LNCAP (cell line): ENCODE data around the gene GABRG3.

Experiments used
- TF ChIP-seq, protein P1 (sequence below): fragments of 450-650 bp; IDR thresholded peaks from 2 replicates; pipeline ENCODE4 v1.5.1; 2017; ENCODE audit warnings: mild to moderate bottlenecking

GABRG3 gene

DNA sequence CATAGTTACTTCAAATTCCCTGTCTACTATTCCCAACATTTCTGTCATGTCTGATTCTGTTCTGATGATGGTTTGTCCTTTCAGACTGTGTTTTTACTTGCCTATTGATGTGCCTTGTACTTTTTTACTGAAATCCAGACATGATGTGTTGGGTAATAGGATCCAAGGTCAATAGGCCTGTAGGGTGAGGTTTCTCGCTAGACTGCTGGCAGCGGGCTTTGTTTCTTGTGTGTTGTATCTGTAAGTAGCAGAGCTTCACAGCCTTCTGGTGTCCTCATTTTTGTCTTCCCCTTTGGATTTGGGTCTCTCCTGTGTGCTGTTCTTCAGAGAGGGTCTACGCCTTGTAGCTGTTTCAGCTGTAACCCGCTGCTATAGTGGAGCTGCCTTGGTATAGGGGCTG is 140.3 kb downstream of the GABRG3 start:
- TF ChIP-seq, protein P1, sequence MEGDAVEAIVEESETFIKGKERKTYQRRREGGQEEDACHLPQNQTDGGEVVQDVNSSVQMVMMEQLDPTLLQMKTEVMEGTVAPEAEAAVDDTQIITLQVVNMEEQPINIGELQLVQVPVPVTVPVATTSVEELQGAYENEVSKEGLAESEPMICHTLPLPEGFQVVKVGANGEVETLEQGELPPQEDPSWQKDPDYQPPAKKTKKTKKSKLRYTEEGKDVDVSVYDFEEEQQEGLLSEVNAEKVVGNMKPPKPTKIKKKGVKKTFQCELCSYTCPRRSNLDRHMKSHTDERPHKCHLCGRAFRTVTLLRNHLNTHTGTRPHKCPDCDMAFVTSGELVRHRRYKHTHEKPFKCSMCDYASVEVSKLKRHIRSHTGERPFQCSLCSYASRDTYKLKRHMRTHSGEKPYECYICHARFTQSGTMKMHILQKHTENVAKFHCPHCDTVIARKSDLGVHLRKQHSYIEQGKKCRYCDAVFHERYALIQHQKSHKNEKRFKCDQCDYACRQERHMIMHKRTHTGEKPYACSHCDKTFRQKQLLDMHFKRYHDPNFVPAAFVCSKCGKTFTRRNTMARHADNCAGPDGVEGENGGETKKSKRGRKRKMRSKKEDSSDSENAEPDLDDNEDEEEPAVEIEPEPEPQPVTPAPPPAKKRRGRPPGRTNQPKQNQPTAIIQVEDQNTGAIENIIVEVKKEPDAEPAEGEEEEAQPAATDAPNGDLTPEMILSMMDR = no peak

DNA sequence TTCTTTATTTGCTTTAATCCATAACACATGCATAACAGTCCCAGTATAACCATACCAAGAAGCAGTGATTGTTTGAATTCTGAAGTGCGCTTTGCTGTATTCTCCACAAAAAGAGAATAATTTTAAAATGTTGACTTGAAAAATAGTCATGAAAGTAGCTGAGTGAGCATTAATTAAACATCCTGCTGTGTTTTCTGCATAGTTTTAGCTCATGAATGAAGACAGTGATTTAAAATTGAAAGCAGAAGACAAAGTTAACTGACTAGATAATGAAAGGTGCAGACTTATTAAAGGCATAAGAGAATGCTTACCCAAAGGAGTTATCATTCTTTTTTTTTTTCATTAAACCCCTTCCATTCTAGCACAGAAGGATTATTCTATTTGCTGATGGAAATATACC is 143.5 kb downstream of the GABRG3 start:
- TF ChIP-seq, protein P1 = no peak

DNA sequence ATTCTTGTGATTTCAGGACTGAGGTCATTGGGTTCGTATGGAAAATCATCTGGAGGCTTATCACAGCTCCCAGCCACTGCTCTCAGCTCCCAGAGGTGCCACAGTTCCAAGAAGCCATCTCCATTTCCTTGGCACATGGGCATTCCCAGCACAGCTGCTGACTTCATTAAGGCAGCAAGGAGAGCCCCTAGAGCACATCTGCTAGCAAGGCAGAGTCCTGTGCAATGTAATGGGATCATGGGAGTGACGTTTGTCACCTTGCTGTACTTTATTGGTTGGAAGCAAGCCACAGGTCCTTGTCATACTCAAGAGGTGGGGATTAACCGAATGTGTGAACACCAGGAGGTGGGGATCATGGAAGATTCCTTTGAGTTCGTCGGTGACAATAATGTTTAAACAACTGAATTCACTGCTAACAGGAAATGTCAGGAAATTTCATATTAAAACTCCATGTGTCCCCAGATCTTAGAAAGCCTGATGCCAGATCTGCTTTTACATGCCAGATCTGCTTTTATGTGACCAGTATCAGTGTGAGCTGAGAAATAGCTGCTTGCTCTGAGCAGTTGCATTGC is 148.8 kb downstream of the GABRG3 start:
- TF ChIP-seq, protein P1 = no peak

DNA sequence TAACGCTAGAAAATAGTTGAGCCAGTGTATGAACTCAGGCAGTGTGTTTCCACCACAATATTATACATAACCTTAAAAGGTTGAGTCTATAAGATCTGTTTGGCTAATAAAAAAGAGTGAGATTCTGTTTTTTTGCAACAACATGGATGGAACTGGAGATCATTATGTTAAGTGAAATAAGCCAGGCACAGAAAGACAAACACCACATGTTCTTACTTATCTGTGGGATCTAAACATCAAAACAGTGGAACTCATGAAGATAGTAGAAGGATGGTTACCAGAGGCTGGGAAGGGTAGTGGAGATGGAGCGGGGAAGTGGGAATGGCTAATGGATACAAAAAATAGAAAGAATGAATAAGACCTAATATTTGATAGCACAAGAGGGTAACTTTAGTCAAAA is 150.7 kb downstream of the GABRG3 start:
- TF ChIP-seq, protein P1 = no peak

DNA sequence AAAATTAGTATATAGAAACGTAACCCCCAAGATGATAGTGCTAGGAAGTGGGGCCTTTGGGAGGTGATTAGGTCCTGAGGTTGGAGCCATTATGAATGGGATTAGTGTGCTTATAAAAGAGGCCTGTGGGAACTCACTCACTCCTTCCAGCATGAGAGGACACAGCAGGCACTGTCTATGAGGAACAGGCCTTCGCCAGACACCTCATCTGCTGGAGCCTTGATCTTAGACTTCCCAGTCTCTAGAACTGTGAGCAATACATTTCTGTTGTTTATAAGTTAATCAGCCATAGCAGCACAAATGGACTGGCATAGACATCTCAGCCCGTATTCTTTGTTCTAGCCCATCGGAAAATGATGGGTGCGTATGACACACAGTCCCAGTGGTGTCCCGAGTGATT is 152.3 kb downstream of the GABRG3 start:
- TF ChIP-seq, protein P1 = no peak

DNA sequence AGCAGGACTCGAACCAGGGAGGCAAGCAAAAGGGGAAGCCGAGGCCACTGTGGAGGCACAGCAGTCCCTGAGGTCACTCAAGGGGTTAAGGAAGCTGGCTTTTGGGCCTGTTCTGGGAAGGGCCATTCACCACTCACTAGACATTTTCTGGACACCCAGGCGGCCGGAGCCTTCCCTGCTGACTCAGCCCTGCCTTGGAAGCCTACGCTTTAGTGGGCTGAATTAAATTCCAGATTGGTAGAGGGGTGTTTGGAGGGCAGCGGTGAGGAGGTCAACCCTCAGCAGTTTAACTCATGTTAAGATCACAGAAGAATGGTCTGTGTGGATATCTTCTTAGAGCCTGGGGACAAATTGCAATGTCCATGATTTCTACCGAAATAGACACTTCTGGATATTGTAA is 152.8 kb downstream of the GABRG3 start:
- TF ChIP-seq, protein P1 = no peak

DNA sequence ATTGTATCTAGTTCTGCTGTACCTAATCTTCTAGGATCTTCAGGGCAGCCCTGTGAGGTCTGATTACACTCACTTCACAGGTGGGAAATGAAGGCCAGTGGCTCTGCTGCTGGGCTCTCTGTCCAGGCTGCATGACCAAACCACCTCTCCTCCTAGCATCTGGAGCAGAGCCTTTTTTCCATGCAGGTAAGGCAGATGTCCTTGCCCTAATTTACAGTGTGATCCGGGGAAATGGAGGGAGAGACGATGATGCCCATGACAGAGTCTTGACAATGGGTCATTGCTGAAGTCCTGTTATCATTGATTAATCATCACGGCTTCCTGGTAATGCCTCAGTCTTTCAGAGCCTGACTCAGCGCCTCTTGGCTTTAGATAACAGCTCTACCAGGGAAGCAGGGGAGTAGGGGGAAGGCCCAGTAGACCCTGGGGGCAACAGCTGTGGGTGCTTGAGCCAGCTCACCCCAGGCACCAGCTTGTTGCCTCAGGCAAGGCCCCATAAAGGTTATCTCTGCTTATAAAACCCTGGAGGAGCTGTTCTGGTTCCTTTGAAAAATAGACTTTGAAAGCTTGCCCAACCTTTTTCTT is 153.4 kb downstream of the GABRG3 start:
- TF ChIP-seq, protein P1 = no peak

DNA sequence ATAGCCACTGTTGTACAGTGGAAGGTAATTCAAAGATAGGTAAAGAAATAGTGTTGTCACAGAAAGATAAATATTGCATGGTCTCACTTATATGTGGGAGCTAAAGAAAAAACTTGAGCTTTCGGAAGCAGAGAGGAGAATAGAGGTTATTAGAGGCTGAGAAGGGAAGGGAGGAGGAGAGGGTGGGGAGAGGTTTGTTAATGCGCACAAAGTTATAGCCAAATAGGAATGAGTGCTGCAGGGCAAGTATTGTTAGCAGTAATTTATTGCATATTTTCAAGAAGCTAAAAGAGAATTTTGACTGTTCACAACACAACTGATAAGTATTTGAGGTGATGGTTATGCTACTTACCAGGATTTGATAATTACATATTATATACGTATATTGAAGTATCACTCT is 154.2 kb downstream of the GABRG3 start:
- TF ChIP-seq, protein P1 = no peak
